K562 (cell line): Measurements from ENCODE around the gene DYNC1I1. TPM values are rescaled to one million over a fixed set of nuclear protein-coding genes. Genes with fewer than 3 reads are reported as not detected.

ENCODE experiments used
- ATAC-seq: fragments of 200-7000 bp; cut with Tn5 transposase; 3 replicates; pipeline ENCODE4 v1.9.1; 2020; ENCODE audit warnings: moderate library complexity
- BruUV-seq: library from RNA; stranded (reverse); fragments of 400-500 nt; replicated peaks from 2 replicates; lab custom pipeline; 2021; lab: Mats Ljungman, UMichigan
- CTCF ChIA-PET: fragments of 300-600 bp; formaldehyde crosslinking; extraction: SDS; loops from one replicate; lab custom pipeline; 2021; ENCODE audit warnings: low intra/inter-chr PET ratio; lab: Yijun Ruan, JAX
- POLR2A ChIA-PET: fragments of 300-600, 350-650 bp; sonication (Branson Sonifier 250); formaldehyde crosslinking; extraction: SDS; loops from one replicate; lab custom pipeline; 2021; ENCODE audit warnings: antibody characterized with exemption, inconsistent platforms; lab: Yijun Ruan, JAX
- DNase-seq, 4 experiments: peaks; one replicate each; pipeline versions ENCODE4 v3.0.0 to v3.0.0-alpha.2; 2011 to 2018; ENCODE audit warnings: low spot score in 3 of 4, mixed read lengths in 3 of 4; ENCODE audit errors: extremely low read depth in 1 of 4
- FAIRE-seq: peaks from 2 replicates; lab custom pipeline; 2011; peaks lifted over from hg19 to GRCh38; lab: Jason Lieb, UNC
- H2AFZ ChIP-seq: 2 replicates; pipeline ENCODE4 v1.6.0; 2011; ENCODE audit warnings: low read depth, low read length, control low read depth, inconsistent platforms
- H3K27ac ChIP-seq: fragments of 200-600 bp; 3 replicates; pipeline ENCODE4 v1.8.0; 2011; ENCODE audit warnings: low read depth, mild to moderate bottlenecking, control low read depth, inconsistent platforms, low read length, moderate library complexity, mixed read lengths; ENCODE audit errors: extremely low read depth
- H3K27me3 ChIP-seq, 2 experiments: fragments of 300-600 bp in 1 of 2; 2 replicates in 1 of 2; 3 replicates in 1 of 2; pipeline versions ENCODE4 v1.6.0 to v1.8.0; 2011; ENCODE audit warnings: inconsistent platforms in 2 of 2, low read length in 2 of 2, mild to moderate bottlenecking in 1 of 2, mixed read lengths in 1 of 2, moderate library complexity in 1 of 2; ENCODE audit not compliant: control insufficient read depth in 2 of 2, insufficient read depth in 2 of 2
- H3K36me3 ChIP-seq: fragments of 300-600 bp; 3 replicates; pipeline ENCODE4 v1.8.0; 2011; ENCODE audit warnings: mild to moderate bottlenecking, low read length, inconsistent platforms; ENCODE audit not compliant: control insufficient read depth, insufficient read depth
- H3K4me1 ChIP-seq, 2 experiments: fragments of 200-600 bp in 1 of 2; replicated peaks in 1 of 2; 2 replicates in 1 of 2; 3 replicates in 1 of 2; pipeline versions ENCODE4 v1.5.1 to v1.8.0; 2011; ENCODE audit warnings: inconsistent platforms in 2 of 2, low read length in 2 of 2, mild to moderate bottlenecking in 1 of 2, mixed read lengths in 1 of 2, moderate library complexity in 1 of 2; ENCODE audit not compliant: control insufficient read depth in 2 of 2, insufficient read depth in 2 of 2
- H3K4me2 ChIP-seq: 2 replicates; pipeline ENCODE4 v1.6.1; 2011; ENCODE audit warnings: low read length, control low read depth, inconsistent platforms, mixed read lengths; ENCODE audit not compliant: insufficient read depth
- H3K4me3 ChIP-seq: fragments of 200-600 bp; sonication (generic), shearing (Covaris generic); 2 replicates; pipeline ENCODE4 v1.5.1; 2016; ENCODE audit warnings: control low read depth, inconsistent platforms
- H3K79me2 ChIP-seq: fragments of 200-600 bp; 3 replicates; pipeline ENCODE4 v1.8.0; 2011; ENCODE audit warnings: low read length, inconsistent platforms; ENCODE audit not compliant: control insufficient read depth, insufficient read depth
- H3K9ac ChIP-seq, 2 experiments: 2 replicates each; pipeline versions ENCODE4 v1.6.0 to v1.6.1; 2011; ENCODE audit warnings: low read depth in 2 of 2, low read length in 2 of 2, control low read depth in 1 of 2, inconsistent platforms in 1 of 2, mild to moderate bottlenecking in 1 of 2, mixed read lengths in 1 of 2; ENCODE audit not compliant: insufficient read depth in 1 of 2
- H3K9me1 ChIP-seq: one replicate; pipeline ENCODE4 v1.6.0; 2011; ENCODE audit warnings: inconsistent platforms, mild to moderate bottlenecking, low read length, moderate library complexity; ENCODE audit not compliant: control insufficient read depth, insufficient read depth
- H3K9me3 ChIP-seq: replicated peaks from 2 replicates; pipeline ENCODE4 v1.5.1; 2011; ENCODE audit warnings: low read depth, low read length, inconsistent platforms; ENCODE audit not compliant: control insufficient read depth, insufficient read depth
- H4K20me1 ChIP-seq: replicated peaks from 2 replicates; pipeline ENCODE4 v1.6.1; 2011; ENCODE audit warnings: low read length, inconsistent platforms, mixed read lengths; ENCODE audit not compliant: control insufficient read depth, insufficient read depth
- CBX3 ChIP-seq, 2 experiments: IDR thresholded peaks; 1 replicate in 1 of 2; 2 replicates in 1 of 2; pipeline ENCODE4 v1.6.1; 2012; ENCODE audit warnings: inconsistent platforms in 2 of 2, low read length in 2 of 2, borderline replicate concordance in 1 of 2, control low read depth in 1 of 2
- CHD4 ChIP-seq: fragments of 200-600 bp; sonication (generic); IDR thresholded peaks from 3 replicates; pipeline ENCODE4 v1.6.1; 2012; ENCODE audit warnings: low read depth, mild to moderate bottlenecking, mixed read lengths, low read length, inconsistent platforms; ENCODE audit not compliant: insufficient read depth, insufficient replicate concordance, poor library complexity, severe bottlenecking
- ESRRB ChIP-seq: fragments of 250-450 bp; sonication (Bioruptor Pico); IDR thresholded peaks from 2 replicates; pipeline ENCODE4 v1.5.0; 2020; ENCODE audit warnings: mild to moderate bottlenecking, moderate library complexity, borderline replicate concordance
- HINFP ChIP-seq: fragments of 450-650 bp; conservative IDR thresholded peaks from 2 replicates; pipeline ENCODE4 v1.6.1; 2016; ENCODE audit warnings: missing genetic modification characterization, low read depth, mild to moderate bottlenecking, control low read depth, missing compliant biosample characterization
- SMARCA5 ChIP-seq: fragments of 450-650 bp; IDR thresholded peaks from 2 replicates; pipeline ENCODE4 v1.6.1; 2016
- TBP ChIP-seq: optimal IDR thresholded peaks from 2 replicates; pipeline ENCODE3; 2011; ENCODE audit warnings: low read depth, low read length, improper control_type of control experiment
- TCF7L2 ChIP-seq: fragments of 150-350 bp; IDR thresholded peaks from 2 replicates; pipeline ENCODE4 v1.6.1; 2016; ENCODE audit warnings: low read depth, mild to moderate bottlenecking, low read length, moderate library complexity
- ZNF592 ChIP-seq: fragments of 450-650 bp; IDR thresholded peaks from 2 replicates; pipeline ENCODE4 v1.6.1; 2017; ENCODE audit warnings: antibody characterized with exemption, mild to moderate bottlenecking
- ZNF77 ChIP-seq: fragments of 250-450 bp; sonication (Bioruptor Pico); IDR thresholded peaks from 2 replicates; pipeline ENCODE4 v1.5.0; 2020
- WGBS: fragments of 100-300 bp; shearing (Covaris generic); methylation state at CpG from one replicate; pipeline ENCODE4 v1.1.6; 2016; ENCODE audit warnings: low coverage, mixed read lengths; ENCODE audit not compliant: insufficient coverage; ENCODE audit errors: missing lambda C conversion rate; 5-methylcytosine and 5-hydroxymethylcytosine counted together
- in situ Hi-C: fragments of 300-500 bp; cut with MboI; formaldehyde crosslinking; loops from 4 replicates; pipeline ENCODE4 v1.15.0; 2018; ENCODE audit warnings: inconsistent platforms, mixed read lengths
- intact Hi-C: fragments of 100-400 bp; cut with micrococcal nuclease; formaldehyde crosslinking; loops from 2 replicates; pipeline ENCODE4 v1.14.2; 2022
- polyA plus RNA-seq, 8 experiments: library from polyadenylated mRNA; depleted of rRNA in 4 of 8; stranded (reverse) in 5 of 8; unstranded in 3 of 8; fragments of >200 nt; fragmentation: Nextera tagmentation in 2 of 8; fragmentation: Illumina TruSeq in 1 of 8; extraction: Ambion mirVana in 2 of 8; extraction: Trizol in 1 of 8; gene quantifications; 2 replicates each; pipeline versions ENCODE4 v1.2.1 to v1.2.3, GENCODE V29; 2011 to 2014; ENCODE audit warnings: inconsistent platforms in 1 of 8, missing spikeins in 1 of 8
- total RNA-seq, 7 experiments: library from RNA; depleted of rRNA in 6 of 7; stranded (reverse); fragments of >200 nt in 6 of 7; fragmentation: Illumina TruSeq in 2 of 7; extraction: Trizol in 2 of 7; gene quantifications; 2 replicates each; pipeline versions ENCODE4 v1.2.1 to v1.2.3, GENCODE V29; 2011 to 2021; ENCODE audit warnings: low replicate concordance in 1 of 7

Gene DYNC1I1
- total and polyA plus RNA-seq, 9 of the 15 experiments (the other 6 are each of a cell fraction or from before 2014, with no cell fraction given): 0.22 to 1.5 (median 0.44) TPM

GRCh38 chr7:95963446-95963990, 191.2 kb downstream of the DYNC1I1 start:
- intact Hi-C loops (no loop called here), in situ Hi-C loops (no loop called here)
- CTCF ChIA-PET: no interaction called here
- Histone ChIP-seq H3K4me3 (no peak overlapping the region), H2AFZ (no peak overlapping the region), H3K27ac (no peak overlapping the region), H3K79me2 (no peaks in the 10 kb centered on the region), H3K36me3 (no peaks in the 10 kb centered on the region), H3K9ac (no peak overlapping the region), H3K27me3 (no peaks in the 10 kb centered on the region), H3K4me2 (no peak overlapping the region), H3K4me1 (no peaks in the 10 kb centered on the region), H3K9me1 (no peaks in the 10 kb centered on the region), H4K20me1 (no peaks in the 10 kb centered on the region), H3K9me3 (no peaks in the 10 kb centered on the region)
- no peak for DNase-seq
- POLR2A ChIA-PET: no interaction called here
- 0% methylated on average over 1 of the region's 1 CpG for WGBS
- ATAC-seq: no peak
- no peak for FAIRE-seq
- TF ChIP-seq ESRRB (CRISPR knock-in tag) (no peak), TBP (no peak), HINFP (no peak), CBX3 (IDR thresholded peaks at IDR 0.05; ENCODE audit: borderline replicate concordance in 1 of 2, low read length in 2 of 2) (no peak), SMARCA5 (no peak), ZNF77 (CRISPR knock-in tag) (no peak), ZNF592 (no peak), TCF7L2 (no peak), CHD4 (no peak)
- BruUV-seq: no TSS peak
